Suprapubic skin (tissue), 4 donors: Measurements from ENCODE around the gene SNX1. TPM values are rescaled to one million over a fixed set of nuclear protein-coding genes. Genes with fewer than 3 reads are reported as not detected.
"Not testable (repeated sequence)": the region's sequence is repeated elsewhere in the genome, so short reads cannot be mapped to it uniquely, and the experiment has no call there.

Source experiments
- DNase-seq, 2 donors: peaks; one replicate each; pipeline ENCODE4 v3.0.0-alpha.2; 2019; ENCODE audit warnings: low spot score in 2 of 2
- H3K27ac ChIP-seq: fragments of 200-600 bp; sonication (generic); one replicate; pipeline ENCODE4 v1.5.1; 2019
- H3K27me3 ChIP-seq: fragments of 200-600 bp; sonication (generic); one replicate; pipeline ENCODE4 v1.5.1; 2019
- H3K36me3 ChIP-seq: fragments of 200-600 bp; sonication (generic); one replicate; pipeline ENCODE4 v1.5.1; 2019
- H3K4me1 ChIP-seq: fragments of 200-600 bp; sonication (generic); one replicate; pipeline ENCODE4 v1.5.1; 2019
- H3K4me3 ChIP-seq: fragments of 200-600 bp; sonication (generic); one replicate; pipeline ENCODE4 v1.5.1; 2019; ENCODE audit warnings: mild to moderate bottlenecking
- H3K9me3 ChIP-seq: fragments of 200-600 bp; sonication (generic); one replicate; pipeline ENCODE4 v1.5.1; 2019
- CTCF ChIP-seq, 2 donors: fragments of 200-600 bp in 1 of 2; fragments of 450-650 bp in 1 of 2; sonication (generic) in 1 of 2; IDR thresholded peaks; one replicate each; pipeline ENCODE4 v1.5.1; 2016 to 2019; ENCODE audit warnings: antibody characterized with exemption in 2 of 2, mild to moderate bottlenecking in 1 of 2, moderate library complexity in 1 of 2
- EP300 ChIP-seq: sonication (generic); formaldehyde crosslinking; IDR thresholded peaks from one replicate; pipeline ENCODE4 v1.6.1; 2017; ENCODE audit warnings: antibody characterized with exemption
- POLR2A ChIP-seq, 2 donors: fragments of 450-650 bp; IDR thresholded peaks; one replicate each; pipeline ENCODE4 v1.6.1; 2017; ENCODE audit warnings: antibody characterized with exemption in 2 of 2, mild to moderate bottlenecking in 2 of 2, moderate library complexity in 2 of 2
- POLR2AphosphoS5 ChIP-seq, 3 donors: sonication (generic); formaldehyde crosslinking; IDR thresholded peaks; one replicate each; pipeline ENCODE4 v1.6.1; 2017; ENCODE audit warnings: antibody characterized with exemption in 3 of 3
- WGBS: methylation state at CpG from one replicate; pipeline ENCODE4 v1.1.5; 2018; 5-methylcytosine and 5-hydroxymethylcytosine counted together
- total RNA-seq, 4 donors: library from RNA; depleted of rRNA; stranded (reverse); fragments of >200 nt; gene quantifications; one replicate each; pipeline ENCODE4 v1.1.0, GENCODE V29; 2016

The SNX1 gene
- total RNA-seq, 4 donors from 2014 or later, result 56.4 to 96.6 (median 68.6) TPM

DNA sequence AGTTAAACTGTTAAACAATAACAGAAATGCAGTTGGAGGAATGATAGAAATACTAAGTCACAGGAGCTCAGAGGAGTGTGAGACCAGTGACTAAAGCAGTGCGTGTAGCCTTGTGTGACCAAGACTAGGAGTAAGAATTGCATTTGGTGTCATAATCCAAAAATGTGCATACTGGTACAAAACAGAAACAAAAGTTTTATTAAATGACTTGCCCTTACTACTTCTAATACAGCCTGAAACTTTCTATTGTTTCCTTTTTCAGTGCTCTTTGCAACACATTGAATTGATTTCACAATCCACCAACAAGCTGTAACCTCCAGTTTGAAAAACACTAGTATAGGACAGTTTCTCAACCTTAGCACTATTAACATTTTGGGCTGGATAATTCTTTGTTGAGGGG lies 17.1 kb downstream of the SNX1 start:
- H3K4me3 ChIP-seq, result no peak overlapping the region
- peaks cover 50% of the 10 kb centered on the region for H3K36me3 ChIP-seq
- WGBS, result 83% methylated on average over 1 of the region's 1 CpG
- no peaks in the 10 kb centered on the region for H3K9me3 ChIP-seq
- H3K27me3 ChIP-seq, result no peaks in the 10 kb centered on the region
- TF ChIP-seq EP300, result no peak
- no peak for TF ChIP-seq POLR2A (IDR thresholded peaks at IDR 0.05)
- no peak for TF ChIP-seq POLR2AphosphoS5 (IDR thresholded peaks at IDR 0.05)
- TF ChIP-seq CTCF (IDR thresholded peaks at IDR 0.05), result no peak
- DNase-seq, result no peak
- H3K4me1 ChIP-seq, result peaks cover 8% of the 10 kb centered on the region
- H3K27ac ChIP-seq, result no peak overlapping the region

GRCh38 chr15:64117759-64118487 lies 22.1 kb downstream of the SNX1 start:
- no peak for DNase-seq
- no peaks in the 10 kb centered on the region for H3K27me3 ChIP-seq
- no peak overlapping the region for H3K4me3 ChIP-seq
- H3K4me1 ChIP-seq, result no peaks in the 10 kb centered on the region
- H3K36me3 ChIP-seq, result peaks cover 96% of the 10 kb centered on the region
- WGBS, result 94% methylated on average over 5 of the region's 5 CpGs
- no peak overlapping the region for H3K27ac ChIP-seq
- no peaks in the 10 kb centered on the region for H3K9me3 ChIP-seq
- no peak for TF ChIP-seq POLR2A (IDR thresholded peaks at IDR 0.05)
- no peak for TF ChIP-seq EP300
- TF ChIP-seq POLR2AphosphoS5 (IDR thresholded peaks at IDR 0.05), result no peak
- no peak for TF ChIP-seq CTCF (IDR thresholded peaks at IDR 0.05)

DNA sequence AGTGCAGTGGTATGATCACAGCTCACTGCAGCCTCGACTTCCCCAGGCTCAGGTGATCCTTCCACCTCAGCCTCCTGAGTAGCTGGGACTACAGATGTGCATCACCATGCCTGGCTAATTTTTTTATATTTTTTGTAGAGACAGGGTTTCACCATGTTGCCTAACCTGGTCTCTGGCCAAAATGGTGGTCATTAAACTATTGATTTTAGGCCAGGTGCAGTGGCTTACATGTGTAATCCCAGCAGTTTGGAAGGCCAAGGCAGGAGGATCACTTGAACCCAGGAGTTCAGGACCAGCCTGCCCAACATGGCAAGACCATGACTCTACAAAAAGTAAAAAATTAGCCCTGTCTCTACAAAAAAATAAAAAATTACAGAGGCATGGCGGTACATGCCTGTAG lies 24.5 kb downstream of the SNX1 start:
- H3K36me3 ChIP-seq, result peaks cover 95% of the 10 kb centered on the region
- not testable (repeated sequence) for H3K4me3 ChIP-seq, H3K27ac ChIP-seq, H3K27me3 ChIP-seq, H3K4me1 ChIP-seq, DNase-seq, H3K9me3 ChIP-seq
- WGBS, result 100% methylated on average over 2 of the region's 2 CpGs

GRCh38 chr15:64121614-64122013 lies 25.8 kb downstream of the SNX1 start:
- TF ChIP-seq EP300, result no peak
- no peak for TF ChIP-seq POLR2AphosphoS5 (IDR thresholded peaks at IDR 0.05)
- TF ChIP-seq POLR2A (IDR thresholded peaks at IDR 0.05), result no peak
- TF ChIP-seq CTCF (IDR thresholded peaks at IDR 0.05), result no peak
- WGBS, result 86% methylated on average over 4 of the region's 4 CpGs
- Histone ChIP-seq H3K27ac (no peak overlapping the region), H3K36me3 (peaks cover 93% of the 10 kb centered on the region), H3K4me1 (no peaks in the 10 kb centered on the region), H3K9me3 (no peaks in the 10 kb centered on the region), H3K27me3 (no peaks in the 10 kb centered on the region), H3K4me3 (no peak overlapping the region)
- no peak for DNase-seq

- no peak for TF ChIP-seq CTCF (IDR thresholded peaks at IDR 0.05)
- TF ChIP-seq POLR2AphosphoS5 (IDR thresholded peaks at IDR 0.05), result no peak
- no peak for TF ChIP-seq POLR2A (IDR thresholded peaks at IDR 0.05)
- TF ChIP-seq EP300, result no peak
- Histone ChIP-seq H3K36me3 (peaks cover 93% of the 10 kb centered on the region), H3K4me3 (no peak overlapping the region), H3K4me1 (no peaks in the 10 kb centered on the region), H3K27me3 (no peaks in the 10 kb centered on the region), H3K27ac (no peak overlapping the region), H3K9me3 (no peaks in the 10 kb centered on the region)
- 62% methylated on average over 1 of the region's 1 CpG for WGBS
- DNase-seq, result no peak
Observed at GRCh38 chr15:64122444-64122843, 26.7 kb downstream of the SNX1 start.

DNA sequence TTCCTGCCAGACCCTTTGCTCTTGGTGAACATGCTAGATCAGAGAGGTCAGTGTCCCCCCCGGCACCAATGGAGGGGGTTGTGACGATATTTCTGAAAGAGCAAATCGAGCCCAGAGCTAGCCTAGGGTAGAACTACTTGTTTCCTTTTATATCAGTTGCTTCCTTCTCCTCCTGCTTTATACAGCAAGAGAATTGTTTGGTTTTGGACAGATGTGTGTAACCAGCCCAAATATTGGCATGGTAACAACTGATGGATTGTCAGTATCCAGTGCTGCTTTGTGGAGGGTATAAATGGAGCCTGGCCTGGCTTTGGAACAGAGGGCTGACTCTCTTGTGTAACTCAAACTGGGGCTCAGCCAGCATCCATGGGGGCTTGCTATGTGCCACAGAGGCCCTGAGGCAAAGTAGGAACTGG lies 27.2 kb downstream of the SNX1 start:
- Histone ChIP-seq H3K27ac (no peak overlapping the region), H3K36me3 (peaks cover 93% of the 10 kb centered on the region), H3K27me3 (no peaks in the 10 kb centered on the region), H3K4me1 (no peaks in the 10 kb centered on the region), H3K9me3 (no peaks in the 10 kb centered on the region), H3K4me3 (no peak overlapping the region)
- no peak for DNase-seq
- TF ChIP-seq POLR2A (IDR thresholded peaks at IDR 0.05) (no peak), POLR2AphosphoS5 (IDR thresholded peaks at IDR 0.05) (no peak), CTCF (IDR thresholded peaks at IDR 0.05) (no peak), EP300 (no peak)
- 85% methylated on average over 3 of the region's 3 CpGs for WGBS
